Measurements from ENCODE around the gene URB2. TPM values are rescaled to one million over a fixed set of nuclear protein-coding genes. Genes with fewer than 3 reads are reported as not detected.

The URB2 gene
- total and polyA plus RNA-seq, 2 experiments from 2014 or later: 7.6 to 44.3 TPM

GRCh38 chr1:229690662-229691061 is 64.6 kb downstream of the URB2 start:
- Mint-ChIP-seq H3K9me3 (peaks cover 9% of the 10 kb centered on the region), H3K27ac (no peak overlapping the region), H3K27me3 (ENCODE audit: insufficient read depth, low read depth, poor library complexity) (no peaks in the 10 kb centered on the region), H3K36me3 (ENCODE audit: low read depth) (peaks cover 7% of the 10 kb centered on the region), H3K4me3 (no peak overlapping the region), H3K4me1 (peaks cover 25% of the 10 kb centered on the region)
- peaks cover 23% of the 10 kb centered on the region for H3K4me1 ChIP-seq (ENCODE audit: insufficient read depth)
- H3K79me2 ChIP-seq (replicated peaks; ENCODE audit: insufficient read depth): no peaks in the 10 kb centered on the region
- H4K20me1 ChIP-seq (replicated peaks; ENCODE audit: insufficient read depth): no peaks in the 10 kb centered on the region
- no peak overlapping the region for H3K27ac ChIP-seq (ENCODE audit: low read depth)
- H3F3A ChIP-seq (replicated peaks; ENCODE audit: low read depth): no peaks in the 10 kb centered on the region; the same call in 1 of the 2 replicates
- no peak for ATAC-seq
- no peak overlapping the region for H3K4me2 ChIP-seq
- H2AFZ ChIP-seq: no peak overlapping the region
- no peak overlapping the region for H3K4me3 ChIP-seq
- no peaks in the 10 kb centered on the region for H3K36me3 ChIP-seq (ENCODE audit: insufficient read depth)
- H3K27me3 ChIP-seq (ENCODE audit: insufficient read depth): no peaks in the 10 kb centered on the region
- no peak for TF ChIP-seq EZH2phosphoT487 (IDR thresholded peaks at IDR 0.05; ENCODE audit: unreplicated experiment)
- no peak for TF ChIP-seq POLR2AphosphoS5 (IDR thresholded peaks at IDR 0.05; ENCODE audit: low read depth)
- TF ChIP-seq ZNF331 (CRISPR knock-in tag; IDR thresholded peaks at IDR 0.05; ENCODE audit: low read depth): no peak
- no peak for TF ChIP-seq CTCF (conservative IDR thresholded peaks at IDR 0.05; ENCODE audit: low read depth in 2 of 2)
- TF ChIP-seq CREB1 (CRISPR knock-in tag; IDR thresholded peaks at IDR 0.05; ENCODE audit: low read depth): no peak
- TF ChIP-seq JUNB (IDR thresholded peaks at IDR 0.05; ENCODE audit: unreplicated experiment): no peak
- TF ChIP-seq ZNF114 (CRISPR knock-in tag; IDR thresholded peaks at IDR 0.05): no peak
- no peak for TF ChIP-seq NANOG (IDR thresholded peaks at IDR 0.05; ENCODE audit: borderline replicate concordance)
- no peak for TF ChIP-seq STAT1 (IDR thresholded peaks at IDR 0.05; ENCODE audit: unreplicated experiment)
- no peak for TF ChIP-seq ETS1 (IDR thresholded peaks at IDR 0.05)
- TF ChIP-seq EZH2 (IDR thresholded peaks at IDR 0.05; ENCODE audit: low read depth, unreplicated experiment): no peak
- no peak for TF ChIP-seq REST (IDR thresholded peaks at IDR 0.05; ENCODE audit: unreplicated experiment)
- TF ChIP-seq ZNF462 (CRISPR knock-in tag; IDR thresholded peaks at IDR 0.05): no peak
- DNase-seq (ENCODE audit: low spot score): no peak
- H3K9me2 ChIP-seq (ENCODE audit: insufficient read depth): 0 out of 2 replicates have a peak, but pooled peaks cover 6% of the 10 kb centered on the region
